ENCODE results near the gene ADAM22. TPM values are rescaled to one million over a fixed set of nuclear protein-coding genes. Genes with fewer than 3 reads are reported as not detected.
"Not testable (repeated sequence)": the region's sequence is repeated elsewhere in the genome, so short reads cannot be mapped to it uniquely, and the experiment has no call there.

The ADAM22 gene
- total and polyA plus RNA-seq, 2 experiments from 2014 or later, result 1.1 to 5.8 TPM

GRCh38 chr7:87933605-87933952 lies 472 bp upstream of the ADAM22 start:
- no peak for DNase-seq (ENCODE audit: low read depth in 1 of 2, low spot score in 1 of 2)
- Histone ChIP-seq H3K4me1 (ENCODE audit: low read depth) (no peaks in the 10 kb centered on the region), H3K36me3 (no peaks in the 10 kb centered on the region), H3K9me3 (ENCODE audit: low read depth) (no peaks in the 10 kb centered on the region), H3K4me3 (peak overlapping the region; percentile 61), H3K27ac (no peak overlapping the region), H3K27me3 (peaks cover 12% of the 10 kb centered on the region)
- TF ChIP-seq CTCF (IDR thresholded peaks at IDR 0.05; ENCODE audit: low read depth, low read length), result no peak

GRCh38 chr7:87934699-87935383 lies 790 bp downstream of the ADAM22 start:
- H3K4me1 ChIP-seq (ENCODE audit: low read depth), result no peaks in the 10 kb centered on the region
- peaks cover 3% of the 10 kb centered on the region for H3K36me3 ChIP-seq
- DNase-seq (ENCODE audit: low read depth in 1 of 2, low spot score in 1 of 2), result peak; percentile 6 to 33
- peaks cover 12% of the 10 kb centered on the region for H3K27me3 ChIP-seq
- H3K4me3 ChIP-seq, result peak overlapping the region; percentile 61
- H3K9me3 ChIP-seq (ENCODE audit: low read depth), result no peaks in the 10 kb centered on the region
- no peak for TF ChIP-seq CTCF (IDR thresholded peaks at IDR 0.05; ENCODE audit: low read depth, low read length)
- H3K27ac ChIP-seq, result no peak overlapping the region

GRCh38 chr7:87935384-87935706 lies 1.3 kb downstream of the ADAM22 start:
- Histone ChIP-seq H3K4me1 (ENCODE audit: low read depth) (no peaks in the 10 kb centered on the region), H3K27me3 (peaks cover 12% of the 10 kb centered on the region), H3K4me3 (peak overlapping the region; percentile 61), H3K36me3 (peaks cover 3% of the 10 kb centered on the region), H3K9me3 (ENCODE audit: low read depth) (no peaks in the 10 kb centered on the region), H3K27ac (no peak overlapping the region)
- no peak for TF ChIP-seq CTCF (IDR thresholded peaks at IDR 0.05; ENCODE audit: low read depth, low read length)
- DNase-seq (ENCODE audit: low read depth in 1 of 2, low spot score in 1 of 2), result no peak

- no peak for TF ChIP-seq CTCF (IDR thresholded peaks at IDR 0.05; ENCODE audit: low read depth, low read length)
- Histone ChIP-seq H3K9me3 (ENCODE audit: low read depth) (no peaks in the 10 kb centered on the region), H3K4me3 (no peak overlapping the region), H3K27me3 (no peaks in the 10 kb centered on the region), H3K36me3 (peaks cover 3% of the 10 kb centered on the region), H3K27ac (no peak overlapping the region), H3K4me1 (ENCODE audit: low read depth) (no peaks in the 10 kb centered on the region)
- no peak for DNase-seq (ENCODE audit: low read depth in 1 of 2, low spot score in 1 of 2)
Observed at GRCh38 chr7:87941138-87941537, 7.1 kb downstream of the ADAM22 start.

GRCh38 chr7:87944547-87944946 lies 10.5 kb downstream of the ADAM22 start:
- Histone ChIP-seq H3K9me3 (ENCODE audit: low read depth) (no peaks in the 10 kb centered on the region), H3K27me3 (no peaks in the 10 kb centered on the region), H3K4me3 (no peak overlapping the region), H3K4me1 (ENCODE audit: low read depth) (no peaks in the 10 kb centered on the region), H3K27ac (no peak overlapping the region), H3K36me3 (no peaks in the 10 kb centered on the region)
- no peak for TF ChIP-seq CTCF (IDR thresholded peaks at IDR 0.05; ENCODE audit: low read depth, low read length)
- no peak for DNase-seq (ENCODE audit: low read depth in 1 of 2, low spot score in 1 of 2)

GRCh38 chr7:87945926-87946325 lies 11.9 kb downstream of the ADAM22 start:
- H3K36me3 ChIP-seq; DNase-seq (ENCODE audit: low read depth in 1 of 2, low spot score in 1 of 2); H3K4me1 ChIP-seq (ENCODE audit: low read depth); H3K27ac ChIP-seq; H3K4me3 ChIP-seq; H3K27me3 ChIP-seq; H3K9me3 ChIP-seq (ENCODE audit: low read depth): not testable (repeated sequence)
